Activated CD4-positive, CD25-positive, alpha-beta regulatory T cell treated with anti-CD3 and anti-CD28 coated beads, Interleukin-2, amount 50 U/mL, for 72 hours (primary cell): ENCODE data around the gene PCDHGC4.
A peak's percentile ranks its signal among the peaks of the same experiment; 100 is the strongest.

Source experiments
- DNase-seq: peaks from one replicate; pipeline ENCODE4 v3.0.0; 2021

The PCDHGC4 gene

DNA sequence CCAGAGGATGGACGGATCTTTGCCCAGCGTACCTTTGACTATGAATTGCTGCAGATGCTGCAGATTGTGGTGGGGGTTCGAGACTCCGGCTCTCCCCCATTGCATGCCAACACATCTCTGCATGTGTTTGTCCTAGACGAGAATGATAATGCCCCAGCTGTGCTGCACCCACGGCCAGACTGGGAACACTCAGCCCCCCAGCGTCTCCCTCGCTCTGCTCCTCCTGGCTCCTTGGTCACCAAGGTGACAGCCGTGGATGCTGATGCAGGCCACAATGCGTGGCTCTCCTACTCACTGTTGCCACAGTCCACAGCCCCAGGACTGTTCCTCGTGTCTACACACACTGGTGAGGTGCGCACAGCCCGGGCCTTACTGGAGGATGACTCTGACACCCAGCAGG is 5.9 kb downstream of the PCDHGC4 start:
- no peak for DNase-seq

DNA sequence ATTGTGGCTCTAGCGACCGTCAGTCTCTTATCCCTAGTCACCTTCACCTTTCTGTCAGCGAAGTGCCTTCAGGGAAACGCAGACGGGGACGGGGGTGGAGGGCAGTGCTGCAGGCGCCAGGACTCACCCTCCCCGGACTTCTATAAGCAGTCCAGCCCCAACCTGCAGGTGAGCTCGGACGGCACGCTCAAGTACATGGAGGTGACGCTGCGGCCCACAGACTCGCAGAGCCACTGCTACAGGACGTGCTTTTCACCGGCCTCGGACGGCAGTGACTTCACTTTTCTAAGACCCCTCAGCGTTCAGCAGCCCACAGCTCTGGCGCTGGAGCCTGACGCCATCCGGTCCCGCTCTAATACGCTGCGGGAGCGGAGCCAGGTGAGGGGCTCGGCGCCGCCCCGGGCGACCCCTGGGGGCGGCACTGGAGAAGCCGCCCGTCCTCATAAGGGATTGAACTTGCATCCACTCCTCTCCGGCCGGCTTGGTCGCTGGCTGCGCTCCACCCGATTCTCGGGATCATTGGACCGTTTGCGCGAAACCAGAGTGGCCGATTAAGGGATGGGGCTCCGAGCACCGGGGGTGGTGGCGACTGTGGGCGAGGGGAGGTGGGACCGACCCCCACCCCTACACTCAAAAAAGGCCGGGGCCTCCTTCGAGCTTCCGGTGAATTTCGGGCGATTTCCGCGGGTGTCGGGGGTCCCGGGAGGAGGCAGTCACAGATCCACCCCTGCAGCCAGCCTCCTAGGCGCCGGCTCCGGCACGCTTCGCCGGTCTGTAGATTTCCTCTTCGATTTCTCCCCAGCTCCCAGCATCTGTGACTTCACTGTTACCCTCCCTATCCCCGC is 6.7 kb downstream of the PCDHGC4 start:
- DNase-seq, result no peak

DNA sequence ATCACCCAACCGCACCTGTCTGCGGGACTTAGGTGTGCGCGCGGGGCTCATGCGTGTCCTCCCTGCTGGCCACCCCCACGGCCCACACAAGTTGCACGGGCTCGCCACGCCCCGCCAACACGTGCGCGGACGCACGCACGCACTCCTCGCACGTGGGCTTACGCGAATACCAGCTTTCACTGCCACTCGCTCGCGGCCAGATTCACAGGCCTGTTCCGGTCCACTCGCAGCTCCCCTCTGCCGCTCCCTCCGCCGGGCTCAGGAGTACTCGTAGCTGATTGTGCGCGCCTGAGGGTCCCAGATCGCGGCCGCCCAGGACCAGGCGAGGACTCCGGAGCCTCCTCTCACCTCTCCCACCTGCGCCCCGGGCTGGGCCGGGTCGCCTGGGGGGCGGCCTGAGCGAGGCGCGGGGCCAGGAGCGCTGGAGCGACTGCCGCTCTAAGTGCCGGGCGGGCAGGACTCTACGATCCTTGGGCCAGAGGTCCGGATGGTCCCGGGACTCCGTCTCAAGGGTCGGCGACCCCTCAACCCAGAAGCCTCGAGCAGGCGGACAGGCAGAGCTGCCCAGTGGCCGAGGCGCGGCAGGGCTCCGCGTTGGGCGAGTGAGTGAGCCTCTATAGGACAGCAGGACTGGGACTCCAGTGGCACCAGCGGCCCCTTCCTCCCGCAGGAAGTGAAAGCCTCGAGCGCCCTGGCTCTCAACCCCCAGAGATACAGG is 7.5 kb downstream of the PCDHGC4 start:
- DNase-seq, result no peak

DNA sequence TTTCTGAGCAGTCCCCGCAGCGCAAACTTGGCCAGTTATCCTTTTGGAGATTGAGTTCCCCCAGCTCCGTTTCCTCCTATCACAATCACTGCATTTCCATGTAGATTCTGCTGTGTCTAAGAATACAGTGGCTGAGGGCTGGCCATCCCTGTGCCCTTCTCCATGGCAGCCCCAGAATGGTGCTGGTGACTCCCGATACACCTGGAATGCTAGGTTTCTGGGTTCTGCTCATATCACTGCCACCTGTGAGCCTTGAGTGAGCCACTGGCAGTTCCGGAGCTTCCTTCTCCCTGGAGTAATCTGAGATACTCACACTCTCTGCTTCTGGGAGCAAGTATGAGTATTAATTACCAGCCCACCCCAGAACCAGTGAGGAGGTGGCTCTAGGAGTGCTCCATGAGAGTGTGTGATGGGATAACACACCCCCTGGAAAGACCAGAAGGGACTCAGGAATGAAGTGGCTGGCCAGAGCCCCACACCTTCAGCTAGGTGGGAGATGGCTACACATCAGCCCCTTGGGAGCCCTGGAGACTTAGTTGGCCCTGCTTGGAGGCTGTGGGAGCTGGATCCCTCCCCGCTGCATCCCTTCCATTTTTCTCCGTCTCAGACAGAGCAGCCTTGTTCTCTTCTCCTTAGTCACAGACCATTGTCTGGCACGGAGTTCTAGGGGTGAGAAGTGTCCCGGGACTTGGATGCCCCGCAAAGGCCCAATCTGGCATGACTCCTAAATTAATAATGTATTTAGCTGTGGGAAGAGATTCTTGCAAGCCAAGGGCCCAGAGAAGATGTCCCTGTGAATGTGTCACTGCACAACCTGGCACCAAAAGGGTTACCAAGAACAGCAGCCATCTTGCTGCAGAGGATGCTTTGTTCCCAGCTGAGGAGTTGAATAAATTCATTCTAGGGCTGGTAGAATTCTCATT is 8.9 kb downstream of the PCDHGC4 start:
- DNase-seq, result no peak

DNA sequence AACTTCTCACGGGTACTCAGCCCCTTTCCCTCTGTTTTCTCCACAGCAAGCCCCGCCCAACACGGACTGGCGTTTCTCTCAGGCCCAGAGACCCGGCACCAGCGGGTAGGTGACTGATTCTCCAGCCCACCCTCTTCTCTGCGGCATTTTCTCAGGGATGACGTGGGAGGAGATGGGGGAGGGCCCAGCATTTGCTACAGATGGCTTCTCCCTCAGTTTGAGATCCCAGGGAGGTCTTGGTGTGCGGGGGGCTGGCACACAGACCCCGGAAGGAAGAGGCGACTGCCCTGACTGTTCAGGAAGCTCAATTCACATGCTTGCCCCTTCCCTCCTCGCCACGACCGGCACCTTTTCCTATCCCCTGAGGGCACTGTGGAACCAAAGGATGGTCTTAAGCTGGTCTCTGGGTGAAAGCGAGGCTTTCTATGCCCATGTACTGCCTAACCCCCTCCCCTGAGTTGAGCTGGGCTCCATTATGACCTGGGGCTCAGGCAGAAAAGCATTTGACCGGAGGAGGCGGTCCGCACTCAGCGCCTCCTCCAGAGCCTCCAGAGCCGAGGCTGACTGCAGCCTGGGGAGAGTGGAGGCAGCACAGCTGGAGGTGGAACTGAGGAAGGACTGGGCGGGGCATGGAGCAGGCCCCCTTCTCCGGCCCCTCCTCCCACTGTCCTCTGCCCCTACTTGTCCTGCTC is 10.1 kb downstream of the PCDHGC4 start:
- DNase-seq, result no peak

DNA sequence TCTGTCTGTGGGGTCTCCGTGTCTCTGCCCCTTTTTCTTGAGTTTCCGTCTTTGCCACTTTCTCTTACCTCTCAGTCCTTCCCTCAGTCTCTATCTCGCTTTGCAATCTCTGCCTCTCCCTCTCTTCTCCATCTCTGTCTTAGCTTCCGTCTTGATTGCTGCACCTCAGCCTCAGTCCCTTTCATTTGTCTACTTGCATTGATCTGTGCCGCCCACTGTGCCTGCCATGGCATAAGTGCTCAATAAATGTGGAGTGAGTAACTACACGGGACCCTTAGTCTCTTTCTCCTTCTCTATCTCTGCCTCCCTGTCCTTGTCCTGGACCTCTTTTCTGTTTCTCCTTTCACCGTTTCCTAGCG is 10.6 kb downstream of the PCDHGC4 start:
- DNase-seq, result no peak

DNA sequence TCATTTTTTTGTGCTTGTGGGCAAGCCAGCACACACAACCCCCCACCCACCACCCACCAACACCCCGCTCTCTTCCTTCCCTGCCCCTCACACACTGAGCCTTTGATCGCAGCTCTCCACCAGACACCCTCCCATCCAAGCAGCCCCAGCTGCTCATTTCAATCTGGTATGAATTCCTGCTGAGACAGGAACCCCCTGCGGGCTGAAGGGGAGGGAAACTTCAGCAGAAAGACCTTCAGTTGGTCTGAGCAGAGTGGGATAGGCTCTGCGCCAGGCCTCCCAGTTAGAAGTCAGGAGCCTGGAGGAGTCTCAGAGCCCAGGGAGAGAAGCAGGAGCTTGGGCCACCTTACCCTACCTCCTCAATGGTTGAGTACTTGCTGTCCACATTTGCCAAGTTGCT is 11.2 kb downstream of the PCDHGC4 start:
- no peak for DNase-seq

DNA sequence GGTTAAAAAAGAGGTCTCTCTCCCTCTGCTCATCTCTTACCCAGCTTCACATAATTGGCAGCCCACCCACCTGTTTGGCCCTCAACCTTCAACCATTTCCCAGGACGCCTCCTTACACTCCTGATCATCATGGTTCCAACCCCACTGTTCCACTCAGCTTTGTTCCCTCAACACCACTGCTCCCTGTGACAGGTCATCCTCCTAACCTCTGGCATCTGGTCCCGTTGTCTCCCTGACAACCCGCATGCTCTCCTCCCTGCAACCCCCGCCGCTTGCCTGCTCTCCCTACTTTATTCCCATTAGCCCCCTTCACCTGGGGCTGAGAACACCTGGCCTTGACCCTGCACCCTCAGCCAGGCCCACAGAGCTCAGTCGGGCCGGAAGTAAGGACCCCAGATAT is 16.9 kb downstream of the PCDHGC4 start:
- DNase-seq, result no peak

DNA sequence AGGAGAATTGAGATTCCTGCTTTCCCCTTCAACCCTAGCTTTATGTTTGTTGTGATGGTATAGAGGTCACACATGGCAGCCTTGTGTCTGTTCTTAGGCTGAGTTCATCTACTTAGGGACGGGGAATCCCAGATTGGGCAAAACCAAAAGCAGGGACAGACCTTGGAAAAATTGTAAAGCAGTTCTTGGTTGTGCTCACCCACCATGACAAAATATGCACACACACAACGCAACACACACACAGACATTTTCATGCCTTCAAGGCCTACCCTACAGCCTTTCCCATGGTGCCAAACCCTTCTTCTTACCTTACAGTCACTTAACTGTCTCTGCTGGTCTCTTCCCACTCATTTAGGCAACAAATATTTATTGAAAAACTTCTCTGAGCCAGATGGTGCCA is 18.9 kb downstream of the PCDHGC4 start:
- no peak for DNase-seq

DNA sequence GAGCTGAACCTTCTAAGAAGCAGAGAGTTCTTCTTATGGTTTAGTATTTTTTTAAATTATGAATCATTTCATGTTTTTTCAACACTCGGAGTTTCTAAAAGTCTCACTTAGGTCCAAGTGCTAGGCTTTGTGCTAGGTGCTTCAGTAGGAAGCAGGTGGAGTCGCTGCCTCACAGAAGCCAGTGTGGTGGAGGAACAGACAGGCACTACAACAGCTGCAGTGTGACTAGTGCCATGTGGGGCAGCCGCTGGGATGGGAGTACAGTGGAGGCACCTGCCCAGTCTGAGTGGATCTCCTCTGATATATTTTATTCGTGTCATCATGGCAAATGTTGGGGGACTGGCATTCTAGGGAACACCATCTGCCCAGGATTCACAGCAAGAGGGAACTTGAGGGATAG is 19.4 kb downstream of the PCDHGC4 start:
- DNase-seq, result no peak

DNA sequence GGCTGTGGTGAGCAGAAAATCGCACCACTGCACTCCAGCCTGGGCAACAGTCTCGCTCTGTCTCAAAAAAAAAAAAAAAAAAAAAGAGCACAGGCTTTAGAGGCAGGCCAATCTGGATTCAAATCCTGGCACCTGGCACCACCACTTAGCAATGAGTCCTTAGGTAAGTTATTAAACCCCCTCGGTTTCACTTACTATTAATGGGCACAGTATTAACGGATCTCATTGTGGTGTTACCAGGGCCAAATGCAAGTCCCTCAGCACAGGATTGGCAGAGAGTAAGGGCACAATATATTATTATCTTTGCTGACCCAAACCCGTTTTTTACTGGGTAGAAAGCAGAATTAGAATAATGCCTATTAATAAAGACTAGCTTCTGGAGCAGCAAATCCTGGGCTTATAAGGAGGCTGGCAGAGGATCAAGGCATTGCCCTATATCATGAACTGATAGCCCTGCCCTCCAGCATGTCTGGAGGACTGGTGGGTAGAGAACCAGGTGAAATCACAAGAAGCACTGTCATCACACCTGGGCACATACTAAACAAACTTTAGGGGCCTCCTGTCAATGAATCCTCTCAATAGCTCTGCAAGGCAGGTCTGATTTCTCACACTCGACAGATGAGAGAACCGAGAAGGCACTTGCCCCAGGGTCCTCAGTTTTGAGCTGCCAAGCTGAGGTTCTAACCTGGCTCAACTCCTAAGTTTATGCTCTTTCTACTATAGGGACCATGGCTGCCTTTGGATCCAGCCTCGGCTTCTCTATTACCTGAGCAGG is 21.7 kb downstream of the PCDHGC4 start:
- DNase-seq, result no peak

DNA sequence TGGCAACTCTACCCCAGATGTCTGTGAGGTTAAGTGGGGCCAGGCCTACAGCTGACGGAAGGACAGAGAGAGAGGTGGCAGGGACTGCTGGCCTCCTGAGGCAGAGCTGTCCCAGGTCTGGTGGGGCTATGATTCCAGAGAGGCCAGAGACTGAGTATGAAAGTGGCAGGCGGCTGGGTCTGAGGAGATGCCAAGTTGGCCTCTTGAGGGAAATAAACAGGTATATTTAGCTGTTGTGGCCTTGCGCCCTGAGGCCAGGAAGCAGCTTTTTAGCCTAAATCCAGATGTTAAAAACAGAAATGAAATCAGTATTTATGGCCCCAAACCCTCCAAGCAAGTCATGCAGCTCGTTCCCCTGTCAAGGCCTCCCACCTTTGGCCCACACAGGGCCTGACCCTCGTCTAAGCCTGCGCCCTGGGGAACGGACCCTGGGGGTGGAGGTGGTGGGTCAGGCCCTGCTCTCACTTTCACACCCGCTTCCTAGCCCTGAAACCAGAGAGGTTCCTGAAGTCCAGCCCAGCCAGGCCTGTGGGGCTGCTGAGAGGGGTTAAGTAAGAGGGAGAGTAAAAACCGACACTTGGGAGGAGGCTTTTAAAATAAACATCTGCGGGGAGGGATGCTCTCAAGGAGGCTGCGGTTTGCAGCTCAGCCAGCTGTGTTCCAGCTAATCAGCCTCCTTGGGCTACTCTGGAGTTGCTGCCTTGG is 22.7 kb downstream of the PCDHGC4 start:
- DNase-seq, result no peak

DNA sequence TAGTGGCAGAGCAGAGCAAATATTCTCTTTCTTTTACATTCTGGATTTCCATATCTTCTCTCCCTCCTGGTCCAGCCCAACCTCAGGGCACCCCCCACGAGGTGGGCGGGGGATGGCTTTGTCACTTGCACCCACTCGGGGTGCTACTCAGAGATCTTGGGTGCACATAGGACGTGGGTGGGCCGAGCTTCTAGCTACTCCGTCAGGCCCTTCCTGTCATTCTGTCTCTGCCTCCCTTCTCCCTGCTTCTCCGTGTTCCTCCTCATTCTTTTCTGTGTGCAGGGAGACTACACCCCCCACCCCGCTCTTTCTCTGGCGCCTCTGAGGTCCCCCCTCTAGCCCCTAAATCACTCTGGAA is 23.6 kb downstream of the PCDHGC4 start:
- no peak for DNase-seq

DNA sequence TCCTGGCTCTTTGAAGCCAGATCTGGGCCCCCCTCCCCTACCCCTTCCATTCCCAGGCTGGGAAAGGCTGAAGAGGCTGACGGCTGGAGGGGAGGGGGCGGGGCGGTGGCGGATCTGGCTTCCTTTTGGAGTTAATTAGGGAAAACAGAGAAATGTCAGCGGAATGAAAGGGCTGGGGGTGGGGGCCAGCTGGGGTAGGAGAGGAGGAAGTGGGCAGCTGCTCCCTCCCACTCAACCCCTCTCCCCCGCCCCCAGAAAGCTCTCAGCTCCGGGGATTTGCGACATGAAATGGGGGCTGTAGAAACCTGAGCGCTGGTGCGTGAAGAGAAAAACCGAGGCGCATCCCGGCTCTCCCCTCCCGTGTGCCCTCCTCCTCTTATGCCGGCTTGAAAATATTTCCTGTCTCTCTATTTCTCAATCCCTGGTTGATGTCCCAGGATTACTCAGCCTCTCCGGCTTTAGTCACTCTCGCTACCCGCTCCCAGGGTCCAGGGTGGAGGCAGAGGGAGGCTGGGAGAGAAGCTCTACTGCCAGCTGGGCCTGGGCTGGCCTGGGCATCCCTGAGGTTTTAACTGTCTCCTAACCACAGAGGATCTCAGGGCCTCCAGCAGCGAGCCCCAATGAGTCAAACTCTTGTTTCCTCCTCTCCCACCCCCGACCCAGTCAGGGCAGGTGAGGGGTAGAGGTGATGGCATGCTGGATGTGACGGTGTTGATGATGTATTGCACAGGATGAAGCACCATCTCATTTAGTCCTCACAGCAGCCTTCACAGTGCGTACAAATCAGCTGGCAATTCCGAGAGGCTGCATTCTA is 24.2 kb downstream of the PCDHGC4 start:
- DNase-seq, result no peak

DNA sequence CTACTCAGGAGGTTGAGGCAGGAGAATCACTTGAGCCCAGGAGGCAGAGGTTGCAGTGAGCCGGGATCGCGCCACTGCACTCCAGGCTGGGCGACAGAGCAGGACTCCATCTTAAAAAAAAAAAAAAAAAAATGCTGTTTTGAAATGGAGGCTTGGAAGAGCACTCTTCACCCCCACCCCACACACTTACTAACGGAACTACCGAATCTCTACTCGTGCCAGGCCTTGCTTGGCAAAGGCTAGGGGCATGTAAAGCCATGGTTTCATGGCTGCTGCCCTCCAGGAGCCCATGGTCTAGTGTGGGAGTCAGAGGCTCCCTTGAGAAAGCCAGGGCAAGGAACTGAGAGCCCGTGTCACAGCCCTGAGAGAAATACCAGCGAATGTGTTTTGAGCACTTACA is 25.3 kb downstream of the PCDHGC4 start:
- DNase-seq, result no peak

DNA sequence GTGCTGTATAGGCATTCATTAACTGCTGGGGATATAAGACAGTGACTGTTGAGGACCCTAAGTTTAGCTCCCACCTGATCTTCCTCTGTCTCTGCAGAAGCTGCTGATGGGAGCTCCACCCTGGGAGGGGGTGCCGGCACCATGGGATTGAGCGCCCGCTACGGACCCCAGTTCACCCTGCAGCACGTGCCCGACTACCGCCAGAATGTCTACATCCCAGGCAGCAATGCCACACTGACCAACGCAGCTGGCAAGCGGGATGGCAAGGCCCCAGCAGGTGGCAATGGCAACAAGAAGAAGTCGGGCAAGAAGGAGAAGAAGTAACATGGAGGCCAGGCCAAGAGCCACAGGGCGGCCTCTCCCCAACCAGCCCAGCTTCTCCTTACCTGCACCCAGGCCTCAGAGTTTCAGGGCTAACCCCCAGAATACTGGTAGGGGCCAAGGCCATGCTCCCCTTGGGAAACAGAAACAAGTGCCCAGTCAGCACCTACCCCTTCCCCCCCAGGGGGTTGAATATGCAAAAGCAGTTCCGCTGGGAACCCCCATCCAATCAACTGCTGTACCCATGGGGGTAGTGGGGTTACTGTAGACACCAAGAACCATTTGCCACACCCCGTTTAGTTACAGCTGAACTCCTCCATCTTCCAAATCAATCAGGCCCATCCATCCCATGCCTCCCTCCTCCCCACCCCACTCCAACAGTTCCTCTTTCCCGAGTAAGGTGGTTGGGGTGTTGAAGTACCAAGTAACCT is 26.2 kb downstream of the PCDHGC4 start:
- DNase-seq, result no peak

DNA sequence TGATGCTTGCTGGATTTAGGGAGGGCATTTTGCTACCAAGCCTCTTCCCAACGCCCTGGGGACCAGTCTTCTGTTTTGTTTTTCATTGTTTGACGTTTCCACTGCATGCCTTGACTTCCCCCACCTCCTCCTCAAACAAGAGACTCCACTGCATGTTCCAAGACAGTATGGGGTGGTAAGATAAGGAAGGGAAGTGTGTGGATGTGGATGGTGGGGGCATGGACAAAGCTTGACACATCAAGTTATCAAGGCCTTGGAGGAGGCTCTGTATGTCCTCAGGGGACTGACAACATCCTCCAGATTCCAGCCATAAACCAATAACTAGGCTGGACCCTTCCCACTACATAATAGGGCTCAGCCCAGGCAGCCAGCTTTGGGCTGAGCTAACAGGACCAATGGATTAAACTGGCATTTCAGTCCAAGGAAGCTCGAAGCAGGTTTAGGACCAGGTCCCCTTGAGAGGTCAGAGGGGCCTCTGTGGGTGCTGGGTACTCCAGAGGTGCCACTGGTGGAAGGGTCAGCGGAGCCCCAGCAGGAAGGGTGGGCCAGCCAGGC is 27.0 kb downstream of the PCDHGC4 start:
- DNase-seq, result no peak

DNA sequence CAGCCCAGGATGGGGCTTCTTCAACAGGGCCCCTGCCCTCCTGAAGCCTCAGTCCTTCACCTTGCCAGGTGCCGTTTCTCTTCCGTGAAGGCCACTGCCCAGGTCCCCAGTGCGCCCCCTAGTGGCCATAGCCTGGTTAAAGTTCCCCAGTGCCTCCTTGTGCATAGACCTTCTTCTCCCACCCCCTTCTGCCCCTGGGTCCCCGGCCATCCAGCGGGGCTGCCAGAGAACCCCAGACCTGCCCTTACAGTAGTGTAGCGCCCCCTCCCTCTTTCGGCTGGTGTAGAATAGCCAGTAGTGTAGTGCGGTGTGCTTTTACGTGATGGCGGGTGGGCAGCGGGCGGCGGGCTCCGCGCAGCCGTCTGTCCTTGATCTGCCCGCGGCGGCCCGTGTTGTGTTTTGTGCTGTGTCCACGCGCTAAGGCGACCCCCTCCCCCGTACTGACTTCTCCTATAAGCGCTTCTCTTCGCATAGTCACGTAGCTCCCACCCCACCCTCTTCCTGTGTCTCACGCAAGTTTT is 27.6 kb downstream of the PCDHGC4 start:
- peak; percentile 89 for DNase-seq
